ENCODE data around the gene PRKG2. TPM values are rescaled to one million over a fixed set of nuclear protein-coding genes. Genes with fewer than 3 reads are reported as not detected.
A peak's percentile ranks its signal among the peaks of the same experiment; 100 is the strongest.

The PRKG2 gene
- total RNA-seq, 3 donors from 2014 or later (not counting 1 experiment from before 2014, with no cell fraction given) = 0.09 to 1.2 (median 0.15) TPM

DNA sequence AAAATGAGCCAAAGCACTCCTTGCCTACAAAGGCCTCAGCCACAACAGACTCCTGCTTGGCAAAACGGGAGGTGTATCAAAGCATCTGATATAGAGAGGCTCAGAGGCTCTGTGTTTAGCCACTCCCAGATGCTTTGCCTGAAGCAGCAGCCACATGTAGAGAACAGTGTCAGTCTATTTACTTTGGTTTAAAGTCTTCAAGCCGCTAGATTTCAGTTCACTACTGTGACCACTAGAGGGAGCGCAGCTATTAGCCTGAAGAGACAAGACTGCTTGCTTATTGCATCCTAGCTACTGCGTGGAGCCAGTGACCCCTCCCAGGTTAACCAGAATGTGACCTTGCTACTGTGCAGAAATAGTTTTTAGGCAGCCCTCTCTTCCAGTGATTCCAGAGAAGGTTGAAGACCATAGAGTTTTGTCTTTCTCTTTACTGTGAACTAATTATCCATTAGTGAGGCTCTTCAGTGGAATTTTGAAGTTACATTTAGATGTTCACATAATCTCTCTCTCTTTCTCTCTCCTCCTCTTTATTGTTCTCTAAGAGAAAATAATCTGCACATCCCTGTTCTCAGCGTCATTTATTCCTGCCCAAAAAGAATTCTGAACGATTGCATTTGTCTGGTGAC is 145.2 kb downstream of the PRKG2 start:
- no peaks in the 10 kb centered on the region for H3K4me1 ChIP-seq (ENCODE audit: control insufficient read depth, insufficient read depth, low read length)
- no peak overlapping the region for H3K4me3 Mint-ChIP-seq
- H3K4me3 ChIP-seq (ENCODE audit: low read length) = no peak overlapping the region
- TF ChIP-seq, protein P1, sequence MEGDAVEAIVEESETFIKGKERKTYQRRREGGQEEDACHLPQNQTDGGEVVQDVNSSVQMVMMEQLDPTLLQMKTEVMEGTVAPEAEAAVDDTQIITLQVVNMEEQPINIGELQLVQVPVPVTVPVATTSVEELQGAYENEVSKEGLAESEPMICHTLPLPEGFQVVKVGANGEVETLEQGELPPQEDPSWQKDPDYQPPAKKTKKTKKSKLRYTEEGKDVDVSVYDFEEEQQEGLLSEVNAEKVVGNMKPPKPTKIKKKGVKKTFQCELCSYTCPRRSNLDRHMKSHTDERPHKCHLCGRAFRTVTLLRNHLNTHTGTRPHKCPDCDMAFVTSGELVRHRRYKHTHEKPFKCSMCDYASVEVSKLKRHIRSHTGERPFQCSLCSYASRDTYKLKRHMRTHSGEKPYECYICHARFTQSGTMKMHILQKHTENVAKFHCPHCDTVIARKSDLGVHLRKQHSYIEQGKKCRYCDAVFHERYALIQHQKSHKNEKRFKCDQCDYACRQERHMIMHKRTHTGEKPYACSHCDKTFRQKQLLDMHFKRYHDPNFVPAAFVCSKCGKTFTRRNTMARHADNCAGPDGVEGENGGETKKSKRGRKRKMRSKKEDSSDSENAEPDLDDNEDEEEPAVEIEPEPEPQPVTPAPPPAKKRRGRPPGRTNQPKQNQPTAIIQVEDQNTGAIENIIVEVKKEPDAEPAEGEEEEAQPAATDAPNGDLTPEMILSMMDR (IDR thresholded peaks at IDR 0.05) = peak; percentile 95
- ATAC-seq = peak; percentile 83 to 96 (median 91)
- no peaks in the 10 kb centered on the region for H3K9me3 ChIP-seq (ENCODE audit: control insufficient read depth, insufficient read depth, low read length)
- no peak overlapping the region for H3K27ac Mint-ChIP-seq
- no peak overlapping the region for H3K27ac ChIP-seq (ENCODE audit: low read length)
- peaks cover 1 to 8% of the 10 kb centered on the region in 2 donors for H3K27me3 Mint-ChIP-seq (ENCODE audit: low read depth in 2 of 2)
- no peaks in the 10 kb centered on the region for H3K36me3 Mint-ChIP-seq
- WGBS (ENCODE audit: insufficient coverage) = 6% methylated on average over 5 of the region's 6 CpGs
- H3K4me1 Mint-ChIP-seq = no peaks in the 10 kb centered on the region
- intact Hi-C loops (cut with micrococcal nuclease) = no loop called here
- H3K36me3 ChIP-seq (ENCODE audit: control insufficient read depth, insufficient read depth, low read length) = no peaks in the 10 kb centered on the region
- no peaks in the 10 kb centered on the region for H3K27me3 ChIP-seq (ENCODE audit: control insufficient read depth, insufficient read depth, low read length)
- peak in 1 of 2 donors; percentile 83 for DNase-seq
- no peaks in the 10 kb centered on the region for H3K9me3 Mint-ChIP-seq

GRCh38 chr4:81065446-81065845 is 149.6 kb downstream of the PRKG2 start:
- no peaks in the 10 kb centered on the region for H3K36me3 Mint-ChIP-seq
- WGBS (ENCODE audit: insufficient coverage) = 50% methylated on average over 1 of the region's 5 CpGs
- DNase-seq (no peak), ATAC-seq (no peak)
- H3K4me1 ChIP-seq (ENCODE audit: control insufficient read depth, insufficient read depth, low read length) = no peaks in the 10 kb centered on the region
- H3K4me3 Mint-ChIP-seq = no peak overlapping the region
- no peak overlapping the region for H3K4me3 ChIP-seq (ENCODE audit: low read length)
- H3K27me3 Mint-ChIP-seq (ENCODE audit: low read depth in 2 of 2) = peaks cover 3 to 14% of the 10 kb centered on the region in 2 donors
- no peaks in the 10 kb centered on the region for H3K9me3 Mint-ChIP-seq
- no peaks in the 10 kb centered on the region for H3K9me3 ChIP-seq (ENCODE audit: control insufficient read depth, insufficient read depth, low read length)
- TF ChIP-seq, protein P1 (IDR thresholded peaks at IDR 0.05) = no peak
- no peak overlapping the region for H3K27ac Mint-ChIP-seq
- H3K27ac ChIP-seq (ENCODE audit: low read length) = no peak overlapping the region
- peaks cover 2% of the 10 kb centered on the region for H3K27me3 ChIP-seq (ENCODE audit: control insufficient read depth, insufficient read depth, low read length)
- H3K36me3 ChIP-seq (ENCODE audit: control insufficient read depth, insufficient read depth, low read length) = no peaks in the 10 kb centered on the region
- intact Hi-C loops (cut with micrococcal nuclease) = no loop called here
- no peaks in the 10 kb centered on the region for H3K4me1 Mint-ChIP-seq

GRCh38 chr4:81062001-81062400 is 153.0 kb downstream of the PRKG2 start:
- no CpG with 5 or more reads among the region's 1 CpG for WGBS (ENCODE audit: insufficient coverage)
- no peak overlapping the region for H3K27ac ChIP-seq (ENCODE audit: low read length)
- peaks cover 3 to 19% of the 10 kb centered on the region in 2 donors for H3K27me3 Mint-ChIP-seq (ENCODE audit: low read depth in 2 of 2)
- no peaks in the 10 kb centered on the region for H3K9me3 Mint-ChIP-seq
- no peaks in the 10 kb centered on the region for H3K36me3 ChIP-seq (ENCODE audit: control insufficient read depth, insufficient read depth, low read length)
- ATAC-seq = no peak
- DNase-seq = no peak
- H3K4me3 Mint-ChIP-seq = no peak overlapping the region
- H3K36me3 Mint-ChIP-seq = no peaks in the 10 kb centered on the region
- H3K4me3 ChIP-seq (ENCODE audit: low read length) = no peak overlapping the region
- no peak overlapping the region for H3K27ac Mint-ChIP-seq
- TF ChIP-seq, protein P1 (IDR thresholded peaks at IDR 0.05) = no peak
- no peaks in the 10 kb centered on the region for H3K4me1 Mint-ChIP-seq
- H3K9me3 ChIP-seq (ENCODE audit: control insufficient read depth, insufficient read depth, low read length) = no peaks in the 10 kb centered on the region
- intact Hi-C loops (cut with micrococcal nuclease) = no loop called here
- H3K27me3 ChIP-seq (ENCODE audit: control insufficient read depth, insufficient read depth, low read length) = peaks cover 2% of the 10 kb centered on the region
- no peaks in the 10 kb centered on the region for H3K4me1 ChIP-seq (ENCODE audit: control insufficient read depth, insufficient read depth, low read length)

DNA sequence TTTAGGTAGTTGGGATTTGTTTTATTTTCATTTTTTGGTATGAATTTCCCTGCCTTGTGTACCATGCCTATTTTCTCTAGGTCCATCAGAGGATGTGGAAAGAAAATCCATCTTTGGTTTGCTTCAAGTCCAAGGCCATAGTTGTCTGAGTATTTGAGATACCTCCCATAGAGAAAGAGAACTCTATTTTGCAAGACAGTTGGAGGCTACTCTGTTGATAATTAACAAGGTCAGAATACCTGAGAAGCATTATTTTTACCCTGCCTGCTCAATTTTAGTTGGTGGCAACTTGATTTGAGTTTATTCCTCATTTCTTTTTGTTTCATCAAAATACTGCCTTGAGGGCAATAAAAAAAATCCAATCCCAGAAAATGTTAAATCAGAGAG is 153.7 kb downstream of the PRKG2 start:
- H3K4me1 Mint-ChIP-seq = no peaks in the 10 kb centered on the region
- H3K27ac Mint-ChIP-seq = no peak overlapping the region
- H3K4me3 Mint-ChIP-seq = no peak overlapping the region
- H3K9me3 Mint-ChIP-seq = no peaks in the 10 kb centered on the region
- no peaks in the 10 kb centered on the region for H3K4me1 ChIP-seq (ENCODE audit: control insufficient read depth, insufficient read depth, low read length)
- no peak for ATAC-seq
- no peaks in the 10 kb centered on the region for H3K9me3 ChIP-seq (ENCODE audit: control insufficient read depth, insufficient read depth, low read length)
- H3K27me3 Mint-ChIP-seq (ENCODE audit: low read depth in 2 of 2) = peaks cover 3 to 19% of the 10 kb centered on the region in 2 donors
- intact Hi-C loops (cut with micrococcal nuclease) = no loop called here
- no peaks in the 10 kb centered on the region for H3K36me3 ChIP-seq (ENCODE audit: control insufficient read depth, insufficient read depth, low read length)
- TF ChIP-seq, protein P1 (IDR thresholded peaks at IDR 0.05) = no peak
- DNase-seq = no peak
- no peaks in the 10 kb centered on the region for H3K36me3 Mint-ChIP-seq
- no peak overlapping the region for H3K27ac ChIP-seq (ENCODE audit: low read length)
- H3K4me3 ChIP-seq (ENCODE audit: low read length) = no peak overlapping the region
- peaks cover 2% of the 10 kb centered on the region for H3K27me3 ChIP-seq (ENCODE audit: control insufficient read depth, insufficient read depth, low read length)
